Mammary epithelial cell (primary cell): ENCODE data around the gene WNT9A.

Source experiments
- CTCF ChIP-seq, 2 donors: IDR thresholded peaks in 1 of 2; conservative IDR thresholded peaks in 1 of 2; 2 replicates each; pipeline ENCODE4 v1.5.1; 2011 to 2012; ENCODE audit warnings: inconsistent platforms in 2 of 2, low read length in 2 of 2, mild to moderate bottlenecking in 2 of 2, control low read depth in 1 of 2, low read depth in 1 of 2; ENCODE audit not compliant: insufficient read depth in 1 of 2; ENCODE audit errors: extremely low read depth in 1 of 2
- EZH2 ChIP-seq: IDR thresholded peaks from 2 replicates; pipeline ENCODE4 v1.6.1; 2012; ENCODE audit warnings: low read length, inconsistent platforms, borderline replicate concordance

GRCh38 chr1:227914801-227915563 lies 32.8 kb downstream of the WNT9A start:
- no peak for TF ChIP-seq CTCF (conservative IDR thresholded peaks at IDR 0.05 in 1 of 2, IDR thresholded peaks at IDR 0.05 in 1 of 2; ENCODE audit: extremely low read depth in 1 of 2, insufficient read depth in 1 of 2, low read depth in 1 of 2, low read length in 2 of 2)
- no peak for TF ChIP-seq EZH2
